HepG2 (cell line): ENCODE data around the gene MMP25. TPM values are rescaled to one million over a fixed set of nuclear protein-coding genes. Genes with fewer than 3 reads are reported as not detected.

Experiments
- NCOA5 ChIP-seq: sonication (generic); formaldehyde crosslinking; IDR thresholded peaks from 2 replicates; pipeline ENCODE4 v1.4.0; 2020; ENCODE audit warnings: missing genetic modification reagents
- SIX1 ChIP-seq: sonication (generic); formaldehyde crosslinking; IDR thresholded peaks from 2 replicates; pipeline ENCODE4 v1.4.0; 2020; ENCODE audit warnings: missing genetic modification reagents, borderline replicate concordance
- SKI ChIP-seq: fragments of 450-650 bp; IDR thresholded peaks from one replicate; pipeline ENCODE4 v1.6.1; 2018; ENCODE audit warnings: mild to moderate bottlenecking; ENCODE audit not compliant: partially characterized antibody
- SMAD1 ChIP-seq: sonication (generic); formaldehyde crosslinking; IDR thresholded peaks from 2 replicates; pipeline ENCODE4 v1.4.0; 2020; ENCODE audit warnings: missing genetic modification reagents, low read depth, mild to moderate bottlenecking, borderline replicate concordance
- YEATS4 ChIP-seq: sonication (generic); formaldehyde crosslinking; IDR thresholded peaks from 2 replicates; pipeline ENCODE4 v1.4.0; 2020; ENCODE audit warnings: missing genetic modification reagents, borderline replicate concordance
- ZMYM2 ChIP-seq: sonication (generic); formaldehyde crosslinking; IDR thresholded peaks from 2 replicates; pipeline ENCODE4 v1.8.0; 2022; ENCODE audit warnings: mild to moderate bottlenecking, missing genetic modification reagents
- polyA plus RNA-seq, 8 experiments: library from polyadenylated mRNA; depleted of rRNA in 3 of 8; stranded (reverse) in 7 of 8; unstranded in 1 of 8; fragments of >200 nt; fragmentation: Illumina TruSeq in 4 of 8; extraction: Trizol in 4 of 8; gene quantifications; 2 replicates each; pipeline versions ENCODE4 v1.2.1 to v1.2.3, GENCODE V29; 2011 to 2016; ENCODE audit warnings: low read depth in 4 of 8, missing spikeins in 1 of 8, mixed read lengths in 1 of 8; ENCODE audit not compliant: insufficient read depth in 1 of 8
- total RNA-seq, 5 experiments: library from RNA; depleted of rRNA; stranded (reverse); fragments of >200 nt; fragmentation: Illumina TruSeq; extraction: Trizol; gene quantifications; 2 replicates each; pipeline ENCODE4 v1.2.3, GENCODE V29; 2016; ENCODE audit warnings: low read depth in 1 of 5
- TF ChIP-seq, protein P1 (sequence below): sonication (generic); formaldehyde crosslinking; IDR thresholded peaks from 2 replicates; pipeline ENCODE4 v1.4.0; 2020; ENCODE audit warnings: missing genetic modification reagents, borderline replicate concordance
- TF ChIP-seq, protein P2 (sequence below): sonication (generic); formaldehyde crosslinking; IDR thresholded peaks from 2 replicates; pipeline ENCODE4 v1.8.0; 2022; ENCODE audit warnings: missing genetic modification reagents, low read depth, mild to moderate bottlenecking, borderline replicate concordance
- TF ChIP-seq, protein P3 (sequence below): IDR thresholded peaks from 2 replicates; pipeline ENCODE4 v1.6.1; 2012; ENCODE audit warnings: low read length, improper control_type of control experiment
- TF ChIP-seq, protein P4 (sequence below): IDR thresholded peaks from 2 replicates; pipeline ENCODE4 v1.6.1; 2016; ENCODE audit warnings: mild to moderate bottlenecking
- TF ChIP-seq, protein P5 (sequence below): sonication (generic); formaldehyde crosslinking; IDR thresholded peaks from 2 replicates; pipeline ENCODE4 v1.4.0; 2020; ENCODE audit warnings: mild to moderate bottlenecking, low read depth, missing genetic modification reagents
- TF ChIP-seq, protein P6 (sequence below): sonication (generic); formaldehyde crosslinking; IDR thresholded peaks from 2 replicates; pipeline ENCODE4 v1.4.0; 2020; ENCODE audit warnings: missing genetic modification reagents

MMP25 gene
- total and polyA plus RNA-seq, 2 of the 13 experiments (the other 11 are each of a cell fraction or from before 2014, with no cell fraction given), result 0.04 to 0.08 TPM

DNA sequence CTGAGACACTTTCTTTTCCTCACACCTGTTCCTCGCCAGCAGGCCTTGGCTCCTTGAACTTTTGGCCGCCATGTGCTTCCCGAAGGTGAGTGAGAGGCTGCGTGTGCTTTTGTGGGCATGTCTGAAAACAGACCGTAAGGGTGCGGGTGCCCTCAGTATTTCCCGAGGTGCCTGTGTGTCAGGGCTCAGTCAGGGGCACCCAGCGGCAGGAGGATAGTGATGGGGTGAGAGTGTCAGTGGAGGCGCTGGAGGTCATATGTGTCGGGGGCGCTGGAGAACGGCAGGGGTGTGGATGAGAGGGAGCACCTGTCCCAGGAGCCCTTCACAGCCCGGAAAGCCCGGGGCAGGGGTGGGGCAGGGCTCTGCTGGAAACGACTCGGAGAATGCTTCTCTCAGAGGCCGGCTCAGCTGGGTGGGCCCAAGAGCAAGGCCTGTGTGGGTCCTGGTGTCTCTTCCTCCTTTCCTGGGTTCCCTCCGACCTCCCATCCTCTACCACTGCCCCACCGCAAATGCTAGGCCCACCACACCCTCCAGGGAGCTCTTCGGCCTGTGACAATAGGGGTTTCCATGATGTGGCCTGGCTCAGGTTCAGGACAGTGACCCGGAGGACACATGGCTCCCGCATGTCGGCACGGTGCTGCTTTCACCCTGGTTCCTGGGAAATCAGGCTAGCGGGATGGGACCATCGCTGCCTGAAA, 19.5 kb downstream of the MMP25 start (continued):
- TF ChIP-seq, protein P1, sequence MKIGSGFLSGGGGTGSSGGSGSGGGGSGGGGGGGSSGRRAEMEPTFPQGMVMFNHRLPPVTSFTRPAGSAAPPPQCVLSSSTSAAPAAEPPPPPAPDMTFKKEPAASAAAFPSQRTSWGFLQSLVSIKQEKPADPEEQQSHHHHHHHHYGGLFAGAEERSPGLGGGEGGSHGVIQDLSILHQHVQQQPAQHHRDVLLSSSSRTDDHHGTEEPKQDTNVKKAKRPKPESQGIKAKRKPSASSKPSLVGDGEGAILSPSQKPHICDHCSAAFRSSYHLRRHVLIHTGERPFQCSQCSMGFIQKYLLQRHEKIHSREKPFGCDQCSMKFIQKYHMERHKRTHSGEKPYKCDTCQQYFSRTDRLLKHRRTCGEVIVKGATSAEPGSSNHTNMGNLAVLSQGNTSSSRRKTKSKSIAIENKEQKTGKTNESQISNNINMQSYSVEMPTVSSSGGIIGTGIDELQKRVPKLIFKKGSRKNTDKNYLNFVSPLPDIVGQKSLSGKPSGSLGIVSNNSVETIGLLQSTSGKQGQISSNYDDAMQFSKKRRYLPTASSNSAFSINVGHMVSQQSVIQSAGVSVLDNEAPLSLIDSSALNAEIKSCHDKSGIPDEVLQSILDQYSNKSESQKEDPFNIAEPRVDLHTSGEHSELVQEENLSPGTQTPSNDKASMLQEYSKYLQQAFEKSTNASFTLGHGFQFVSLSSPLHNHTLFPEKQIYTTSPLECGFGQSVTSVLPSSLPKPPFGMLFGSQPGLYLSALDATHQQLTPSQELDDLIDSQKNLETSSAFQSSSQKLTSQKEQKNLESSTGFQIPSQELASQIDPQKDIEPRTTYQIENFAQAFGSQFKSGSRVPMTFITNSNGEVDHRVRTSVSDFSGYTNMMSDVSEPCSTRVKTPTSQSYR (CRISPR knock-in tag), result no peak
- TF ChIP-seq, protein P2, sequence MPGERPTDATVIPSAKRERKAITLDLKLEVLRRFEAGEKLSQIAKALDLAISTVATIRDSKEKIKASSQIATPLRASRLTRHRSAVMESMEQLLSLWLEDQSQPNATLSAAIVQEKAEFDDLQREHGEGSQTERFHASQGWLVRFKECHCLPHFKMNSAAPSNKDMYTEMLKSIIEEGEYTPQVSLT (CRISPR knock-in tag), result no peak
- TF ChIP-seq, protein P3, sequence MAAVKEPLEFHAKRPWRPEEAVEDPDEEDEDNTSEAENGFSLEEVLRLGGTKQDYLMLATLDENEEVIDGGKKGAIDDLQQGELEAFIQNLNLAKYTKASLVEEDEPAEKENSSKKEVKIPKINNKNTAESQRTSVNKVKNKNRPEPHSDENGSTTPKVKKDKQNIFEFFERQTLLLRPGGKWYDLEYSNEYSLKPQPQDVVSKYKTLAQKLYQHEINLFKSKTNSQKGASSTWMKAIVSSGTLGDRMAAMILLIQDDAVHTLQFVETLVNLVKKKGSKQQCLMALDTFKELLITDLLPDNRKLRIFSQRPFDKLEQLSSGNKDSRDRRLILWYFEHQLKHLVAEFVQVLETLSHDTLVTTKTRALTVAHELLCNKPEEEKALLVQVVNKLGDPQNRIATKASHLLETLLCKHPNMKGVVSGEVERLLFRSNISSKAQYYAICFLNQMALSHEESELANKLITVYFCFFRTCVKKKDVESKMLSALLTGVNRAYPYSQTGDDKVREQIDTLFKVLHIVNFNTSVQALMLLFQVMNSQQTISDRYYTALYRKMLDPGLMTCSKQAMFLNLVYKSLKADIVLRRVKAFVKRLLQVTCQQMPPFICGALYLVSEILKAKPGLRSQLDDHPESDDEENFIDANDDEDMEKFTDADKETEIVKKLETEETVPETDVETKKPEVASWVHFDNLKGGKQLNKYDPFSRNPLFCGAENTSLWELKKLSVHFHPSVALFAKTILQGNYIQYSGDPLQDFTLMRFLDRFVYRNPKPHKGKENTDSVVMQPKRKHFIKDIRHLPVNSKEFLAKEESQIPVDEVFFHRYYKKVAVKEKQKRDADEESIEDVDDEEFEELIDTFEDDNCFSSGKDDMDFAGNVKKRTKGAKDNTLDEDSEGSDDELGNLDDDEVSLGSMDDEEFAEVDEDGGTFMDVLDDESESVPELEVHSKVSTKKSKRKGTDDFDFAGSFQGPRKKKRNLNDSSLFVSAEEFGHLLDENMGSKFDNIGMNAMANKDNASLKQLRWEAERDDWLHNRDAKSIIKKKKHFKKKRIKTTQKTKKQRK, result no peak
- TF ChIP-seq, protein P4, sequence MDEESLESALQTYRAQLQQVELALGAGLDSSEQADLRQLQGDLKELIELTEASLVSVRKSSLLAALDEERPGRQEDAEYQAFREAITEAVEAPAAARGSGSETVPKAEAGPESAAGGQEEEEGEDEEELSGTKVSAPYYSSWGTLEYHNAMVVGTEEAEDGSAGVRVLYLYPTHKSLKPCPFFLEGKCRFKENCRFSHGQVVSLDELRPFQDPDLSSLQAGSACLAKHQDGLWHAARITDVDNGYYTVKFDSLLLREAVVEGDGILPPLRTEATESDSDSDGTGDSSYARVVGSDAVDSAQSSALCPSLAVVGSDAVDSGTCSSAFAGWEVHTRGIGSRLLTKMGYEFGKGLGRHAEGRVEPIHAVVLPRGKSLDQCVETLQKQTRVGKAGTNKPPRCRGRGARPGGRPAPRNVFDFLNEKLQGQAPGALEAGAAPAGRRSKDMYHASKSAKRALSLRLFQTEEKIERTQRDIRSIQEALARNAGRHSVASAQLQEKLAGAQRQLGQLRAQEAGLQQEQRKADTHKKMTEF (CRISPR knock-in tag), result no peak
- no peak for TF ChIP-seq SIX1 (CRISPR knock-in tag)
- no peak for TF ChIP-seq ZMYM2 (CRISPR knock-in tag)
- TF ChIP-seq, protein P5, sequence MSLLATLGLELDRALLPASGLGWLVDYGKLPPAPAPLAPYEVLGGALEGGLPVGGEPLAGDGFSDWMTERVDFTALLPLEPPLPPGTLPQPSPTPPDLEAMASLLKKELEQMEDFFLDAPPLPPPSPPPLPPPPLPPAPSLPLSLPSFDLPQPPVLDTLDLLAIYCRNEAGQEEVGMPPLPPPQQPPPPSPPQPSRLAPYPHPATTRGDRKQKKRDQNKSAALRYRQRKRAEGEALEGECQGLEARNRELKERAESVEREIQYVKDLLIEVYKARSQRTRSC (CRISPR knock-in tag), result no peak
- TF ChIP-seq, protein P6, sequence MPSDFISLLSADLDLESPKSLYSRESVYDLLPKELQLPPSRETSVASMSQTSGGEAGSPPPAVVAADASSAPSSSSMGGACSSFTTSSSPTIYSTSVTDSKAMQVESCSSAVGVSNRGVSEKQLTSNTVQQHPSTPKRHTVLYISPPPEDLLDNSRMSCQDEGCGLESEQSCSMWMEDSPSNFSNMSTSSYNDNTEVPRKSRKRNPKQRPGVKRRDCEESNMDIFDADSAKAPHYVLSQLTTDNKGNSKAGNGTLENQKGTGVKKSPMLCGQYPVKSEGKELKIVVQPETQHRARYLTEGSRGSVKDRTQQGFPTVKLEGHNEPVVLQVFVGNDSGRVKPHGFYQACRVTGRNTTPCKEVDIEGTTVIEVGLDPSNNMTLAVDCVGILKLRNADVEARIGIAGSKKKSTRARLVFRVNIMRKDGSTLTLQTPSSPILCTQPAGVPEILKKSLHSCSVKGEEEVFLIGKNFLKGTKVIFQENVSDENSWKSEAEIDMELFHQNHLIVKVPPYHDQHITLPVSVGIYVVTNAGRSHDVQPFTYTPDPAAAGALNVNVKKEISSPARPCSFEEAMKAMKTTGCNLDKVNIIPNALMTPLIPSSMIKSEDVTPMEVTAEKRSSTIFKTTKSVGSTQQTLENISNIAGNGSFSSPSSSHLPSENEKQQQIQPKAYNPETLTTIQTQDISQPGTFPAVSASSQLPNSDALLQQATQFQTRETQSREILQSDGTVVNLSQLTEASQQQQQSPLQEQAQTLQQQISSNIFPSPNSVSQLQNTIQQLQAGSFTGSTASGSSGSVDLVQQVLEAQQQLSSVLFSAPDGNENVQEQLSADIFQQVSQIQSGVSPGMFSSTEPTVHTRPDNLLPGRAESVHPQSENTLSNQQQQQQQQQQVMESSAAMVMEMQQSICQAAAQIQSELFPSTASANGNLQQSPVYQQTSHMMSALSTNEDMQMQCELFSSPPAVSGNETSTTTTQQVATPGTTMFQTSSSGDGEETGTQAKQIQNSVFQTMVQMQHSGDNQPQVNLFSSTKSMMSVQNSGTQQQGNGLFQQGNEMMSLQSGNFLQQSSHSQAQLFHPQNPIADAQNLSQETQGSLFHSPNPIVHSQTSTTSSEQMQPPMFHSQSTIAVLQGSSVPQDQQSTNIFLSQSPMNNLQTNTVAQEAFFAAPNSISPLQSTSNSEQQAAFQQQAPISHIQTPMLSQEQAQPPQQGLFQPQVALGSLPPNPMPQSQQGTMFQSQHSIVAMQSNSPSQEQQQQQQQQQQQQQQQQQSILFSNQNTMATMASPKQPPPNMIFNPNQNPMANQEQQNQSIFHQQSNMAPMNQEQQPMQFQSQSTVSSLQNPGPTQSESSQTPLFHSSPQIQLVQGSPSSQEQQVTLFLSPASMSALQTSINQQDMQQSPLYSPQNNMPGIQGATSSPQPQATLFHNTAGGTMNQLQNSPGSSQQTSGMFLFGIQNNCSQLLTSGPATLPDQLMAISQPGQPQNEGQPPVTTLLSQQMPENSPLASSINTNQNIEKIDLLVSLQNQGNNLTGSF, result no peak
- TF ChIP-seq SKI, result no peak
- TF ChIP-seq YEATS4 (CRISPR knock-in tag), result peak; percentile 42
- no peak for TF ChIP-seq SMAD1
- TF ChIP-seq NCOA5 (CRISPR knock-in tag), result no peak
